Measurements from ENCODE around the gene PTPRG. TPM values are rescaled to one million over a fixed set of nuclear protein-coding genes. Genes with fewer than 3 reads are reported as not detected.

PTPRG gene
- total RNA-seq, 4 donors from 2014 or later = 8.4 to 37.3 (median 14.9) TPM

GRCh38 chr3:61681636-61682035 is 120.3 kb downstream of the PTPRG start:
- WGBS, 2 donors = 72 to 85% methylated on average over 5 of the region's 5 CpGs
- intact Hi-C loops (cut with DNase I; ENCODE audit: low total_unique reads) = no loop called here

GRCh38 chr3:61682671-61683548 is 121.5 kb downstream of the PTPRG start:
- no peak overlapping the region for H3K4me3 ChIP-seq (ENCODE audit: low read depth, poor library complexity, severe bottlenecking)
- WGBS, 2 donors = 55 to 57% methylated on average over 10 of the region's 10 CpGs
- DNase-seq (ENCODE audit: low spot score in 2 of 2) = no peak
- no peak for TF ChIP-seq CTCF (IDR thresholded peaks at IDR 0.05)
- no peak for TF ChIP-seq POLR2A (IDR thresholded peaks at IDR 0.05)
- intact Hi-C loops (cut with DNase I; ENCODE audit: low total_unique reads) = no loop called here

More at GRCh38 chr3:61681636-61682035, 120.3 kb downstream of the PTPRG start:
- no peak for DNase-seq (ENCODE audit: low spot score in 2 of 2)
- TF ChIP-seq POLR2A (IDR thresholded peaks at IDR 0.05) (no peak), CTCF (IDR thresholded peaks at IDR 0.05) (no peak)
- H3K4me3 ChIP-seq (ENCODE audit: low read depth, poor library complexity, severe bottlenecking) = no peak overlapping the region

- no peak for DNase-seq (ENCODE audit: low spot score in 2 of 2)
- intact Hi-C loops (cut with DNase I; ENCODE audit: low total_unique reads) = no loop called here
- no peak for TF ChIP-seq CTCF (IDR thresholded peaks at IDR 0.05)
- no peak for TF ChIP-seq POLR2A (IDR thresholded peaks at IDR 0.05)
- H3K4me3 ChIP-seq (ENCODE audit: low read depth, poor library complexity, severe bottlenecking) = no peak overlapping the region
- 72 to 81% methylated on average over 11 of the region's 11 CpGs for WGBS, 2 donors
Measured at GRCh38 chr3:61683549-61684236, 122.3 kb downstream of the PTPRG start.

GRCh38 chr3:61684386-61684785 is 123.0 kb downstream of the PTPRG start:
- intact Hi-C loops (cut with DNase I; ENCODE audit: low total_unique reads) = no loop called here
- no peak overlapping the region for H3K4me3 ChIP-seq (ENCODE audit: low read depth, poor library complexity, severe bottlenecking)
- 40 to 70% methylated on average over 3 of the region's 3 CpGs for WGBS, 2 donors
- peak in 1 of 2 donors; percentile 33 for DNase-seq (ENCODE audit: low spot score in 2 of 2)
- no peak for TF ChIP-seq CTCF (IDR thresholded peaks at IDR 0.05)
- TF ChIP-seq POLR2A (IDR thresholded peaks at IDR 0.05) = no peak

- intact Hi-C loops (cut with DNase I; ENCODE audit: low total_unique reads) = no loop called here
- TF ChIP-seq POLR2A (IDR thresholded peaks at IDR 0.05) (no peak), CTCF (IDR thresholded peaks at IDR 0.05) (no peak)
- 77 to 83% methylated on average over 9 of the region's 9 CpGs for WGBS, 2 donors
- no peak for DNase-seq (ENCODE audit: low spot score in 2 of 2)
- no peak overlapping the region for H3K4me3 ChIP-seq (ENCODE audit: low read depth, poor library complexity, severe bottlenecking)
Measured at GRCh38 chr3:61685755-61686154, 124.4 kb downstream of the PTPRG start.
